ENCODE data around the gene TNNI3K.

- TF ChIP-seq GATA2 (IDR thresholded peaks at IDR 0.05; ENCODE audit: low read depth, low read length) (no peak), GATA3 (IDR thresholded peaks at IDR 0.05; ENCODE audit: low read depth, low read length) (no peak)
These were observed 197.1 kb downstream of the TNNI3K start for GRCh38 chr1:74432325-74432724.

Measured in SH-SY5Y (cell line).